HG03439 (cell line): ENCODE data around the gene NCOA5.
"Not testable (repeated sequence)": the region's sequence is repeated elsewhere in the genome, so short reads cannot be mapped to it uniquely, and the experiment has no call there.

Source experiments
- ATAC-seq: cut with Tn5 transposase; IDR thresholded peaks from one replicate; pipeline ENCODE4 v1.9.1; 2021; ENCODE audit warnings: mild to moderate bottlenecking, moderate library complexity; ENCODE audit not compliant: unreplicated experiment

The NCOA5 gene

DNA sequence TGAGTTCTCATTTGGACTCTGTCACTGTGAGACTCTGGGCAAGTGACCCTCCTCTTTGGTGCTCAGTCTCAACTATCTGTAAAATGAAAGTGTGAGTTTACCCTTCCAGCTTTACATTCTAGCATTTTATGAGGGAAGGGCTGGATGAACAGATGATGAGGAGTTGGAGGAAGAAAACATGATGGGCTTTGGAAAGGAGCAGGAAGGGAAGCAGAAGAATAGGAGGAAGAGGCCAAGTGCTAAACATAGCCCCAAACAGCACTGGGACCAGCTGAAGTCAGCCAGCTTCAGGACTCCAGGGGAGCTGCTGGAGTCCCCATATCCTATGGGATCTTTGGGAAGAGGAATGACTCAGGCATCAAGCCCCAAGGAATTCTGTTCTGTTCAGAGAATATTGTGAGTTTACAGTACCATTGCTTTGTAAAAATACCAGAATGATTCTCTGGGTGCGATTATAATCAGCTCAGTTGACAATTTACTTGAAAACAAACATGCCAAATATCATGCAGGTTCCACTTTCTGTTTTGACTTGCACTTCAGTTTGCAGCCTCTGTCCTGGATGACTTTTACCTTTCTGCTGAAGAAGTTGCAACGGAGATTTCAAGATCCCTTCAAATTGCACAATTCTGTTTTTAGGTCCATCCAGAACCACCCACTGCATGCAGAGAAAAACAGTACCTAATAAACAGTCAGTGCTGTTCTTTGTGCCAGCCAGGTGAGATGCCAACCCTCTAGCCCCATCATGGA is 31.6 kb upstream of the NCOA5 start:
- no peak for ATAC-seq

GRCh38 chr20:46120136-46120535 is 30.4 kb upstream of the NCOA5 start:
- ATAC-seq = no peak

DNA sequence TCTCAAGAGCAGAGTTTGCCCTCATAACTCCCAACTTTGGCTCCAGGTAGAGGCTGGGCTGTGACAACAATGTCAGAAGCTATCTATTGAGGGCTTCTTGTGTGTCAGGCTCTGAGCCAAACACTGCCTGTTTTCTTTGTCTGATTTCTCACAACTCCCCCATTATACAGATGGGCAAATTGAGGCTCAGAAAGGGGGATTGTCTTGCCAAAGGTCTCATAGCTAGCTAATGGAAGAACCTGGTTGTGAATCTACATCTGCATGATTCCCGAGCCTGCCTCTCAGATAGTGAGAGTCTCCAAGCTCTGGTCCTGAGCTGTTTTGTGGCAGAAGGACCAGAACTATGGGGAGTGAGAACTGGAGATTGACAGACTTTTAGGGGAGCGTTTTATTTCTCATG is 29.8 kb upstream of the NCOA5 start:
- ATAC-seq = no peak

GRCh38 chr20:46119028-46119546 is 29.3 kb upstream of the NCOA5 start:
- no peak for ATAC-seq

GRCh38 chr20:46118481-46119020 is 28.8 kb upstream of the NCOA5 start:
- ATAC-seq = peak; percentile 47

DNA sequence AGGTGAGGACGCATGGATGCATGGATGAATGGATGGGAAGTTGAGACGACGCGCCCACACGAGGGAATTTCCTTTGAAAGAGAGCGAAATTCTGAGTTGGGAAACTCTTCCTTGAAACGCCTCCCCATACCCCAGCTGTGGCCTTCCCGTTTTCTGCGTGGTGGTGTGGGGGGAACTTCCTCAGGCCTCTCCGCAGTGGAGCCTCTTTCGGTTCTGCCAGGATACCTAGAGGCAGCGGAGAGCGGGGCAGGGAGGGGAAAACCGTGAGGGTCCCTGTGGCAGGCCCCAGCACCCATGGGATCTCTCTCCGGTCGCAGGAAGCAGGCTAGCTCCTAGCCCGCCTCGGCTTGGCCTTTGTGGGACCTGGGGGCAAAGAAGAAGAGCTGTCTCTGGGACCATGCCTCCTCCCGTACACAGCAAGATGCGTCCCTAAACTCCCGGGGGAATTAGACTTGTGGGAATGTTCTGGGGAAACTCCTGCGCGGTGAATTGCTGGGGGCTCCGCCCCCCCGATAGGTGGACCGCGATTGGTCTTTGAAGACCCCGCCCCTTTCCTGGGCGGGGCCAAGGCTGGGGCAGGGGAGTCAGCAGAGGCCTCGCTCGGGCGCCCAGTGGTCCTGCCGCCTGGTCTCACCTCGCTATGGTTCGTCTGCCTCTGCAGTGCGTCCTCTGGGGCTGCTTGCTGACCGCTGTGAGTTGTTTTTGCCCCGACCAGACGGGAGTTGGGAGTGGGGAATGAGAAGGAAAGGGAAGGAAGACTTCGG is 28.1 kb upstream of the NCOA5 start, which contains the start of gene CD40:
TSS of gene CD40 (plus strand) at position 611 of the 764 bp plus-strand sequence. CDS start at position 641, 30 bp downstream.
- peak; percentile 70 for ATAC-seq

- no peak for ATAC-seq
Observed at GRCh38 chr20:46114449-46114848, 24.7 kb upstream of the NCOA5 start.

DNA sequence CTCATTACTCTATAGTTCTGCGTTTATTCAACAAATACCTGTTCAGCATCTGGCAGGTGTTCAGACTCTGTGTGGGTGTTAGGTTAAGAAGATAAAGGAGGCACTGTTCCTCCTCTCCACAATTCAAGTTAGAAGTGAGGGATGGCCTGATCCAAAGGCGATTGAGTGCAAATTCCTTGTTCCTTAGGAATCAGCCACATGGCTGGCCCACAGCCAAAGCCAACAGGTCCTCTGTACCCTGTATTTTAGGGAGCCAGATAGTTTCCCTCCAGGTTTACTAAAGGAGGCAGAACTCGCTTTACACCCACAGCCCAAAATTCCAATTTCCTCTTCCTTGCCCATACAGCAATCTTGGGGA is 23.3 kb upstream of the NCOA5 start:
- no peak for ATAC-seq

DNA sequence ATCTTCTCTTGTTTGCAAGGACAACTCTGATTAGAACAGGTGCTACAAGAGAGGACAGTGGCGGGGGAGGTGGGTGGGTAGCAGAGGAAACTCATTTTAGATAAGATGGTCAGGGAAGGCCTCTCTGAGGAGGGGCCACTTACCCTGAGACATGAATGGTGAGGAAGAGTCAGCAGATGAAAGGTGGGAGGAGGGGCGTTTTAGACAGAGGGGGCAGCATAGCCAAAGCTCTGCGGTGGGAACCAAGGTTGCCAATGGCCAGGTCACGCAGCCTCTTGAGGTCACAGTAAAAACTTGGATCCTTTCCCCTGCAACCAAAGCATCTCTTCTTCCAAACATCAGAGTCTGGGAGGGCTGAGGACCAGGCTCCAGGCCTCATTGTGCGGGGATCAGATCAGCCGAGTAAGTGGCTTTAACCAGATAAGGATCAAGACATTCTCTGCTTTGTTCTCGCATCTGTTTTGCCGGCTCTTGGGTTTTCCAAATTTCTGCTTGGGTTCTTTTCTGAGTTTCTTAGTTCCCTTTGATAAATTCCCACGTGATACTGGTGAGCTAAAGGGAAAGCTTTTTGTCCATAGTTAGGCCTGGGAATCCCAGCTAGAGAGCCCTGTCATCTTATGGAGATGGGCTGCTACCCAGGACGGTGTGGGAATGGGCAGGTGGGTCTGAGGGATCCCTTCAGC is 22.8 kb upstream of the NCOA5 start:
- no peak for ATAC-seq

DNA sequence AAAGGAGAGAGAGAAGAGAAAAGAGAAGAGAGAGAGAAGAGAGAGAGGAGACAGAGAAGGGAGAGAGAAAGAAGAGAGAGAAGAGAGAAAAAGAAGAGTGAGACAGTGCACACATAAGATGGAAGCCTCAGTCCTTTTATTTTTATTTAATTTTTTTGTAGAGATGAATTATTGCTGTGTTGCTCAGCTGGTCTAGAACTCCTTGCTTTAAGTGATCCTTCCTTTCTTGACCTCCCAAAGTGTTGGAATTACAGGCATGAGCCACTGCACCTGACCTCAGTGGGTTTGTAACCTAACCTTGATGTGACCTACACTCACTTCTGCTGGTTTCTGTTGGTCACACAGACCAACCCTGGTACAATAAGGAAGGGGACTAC is 22.1 kb upstream of the NCOA5 start:
- no peak for ATAC-seq

DNA sequence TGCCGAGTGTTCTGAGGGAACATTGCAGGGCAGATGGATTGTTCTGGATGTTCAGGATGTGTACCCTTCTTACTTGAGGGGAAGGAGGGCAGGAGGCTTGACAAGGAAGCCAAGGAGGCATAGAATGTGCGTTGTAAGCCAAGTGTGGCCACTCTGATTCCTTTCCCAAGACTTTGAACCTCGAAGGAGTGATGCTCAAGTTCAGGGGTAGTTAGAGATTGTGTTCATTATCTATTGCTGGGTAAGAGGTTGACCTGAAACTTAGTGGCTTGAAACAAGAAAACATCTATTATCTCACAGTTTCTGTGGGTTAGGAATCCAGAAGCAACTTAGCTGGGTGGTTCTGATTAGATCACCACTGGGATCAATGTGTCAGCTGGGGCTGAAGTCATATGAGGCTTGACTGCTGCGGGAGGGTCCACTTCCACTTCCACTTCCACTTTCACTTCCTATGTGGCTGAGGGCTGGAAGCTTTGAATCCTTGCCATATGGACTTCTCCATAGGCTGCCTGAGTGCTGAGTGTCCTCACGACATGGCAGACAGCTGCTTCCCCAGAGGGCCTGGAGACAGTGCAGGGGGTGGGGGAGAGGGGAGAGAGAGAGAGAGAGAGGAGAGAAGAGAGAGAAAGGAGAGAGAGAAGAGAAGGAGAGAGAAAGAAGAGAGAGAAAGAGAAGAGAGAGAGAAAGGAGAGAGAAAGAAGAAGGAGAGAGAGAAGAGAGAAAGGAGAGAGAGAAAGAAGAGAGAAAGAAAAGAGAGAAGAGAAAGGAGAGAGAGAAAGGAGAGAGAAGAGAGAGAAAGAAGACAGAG is 21.5 kb upstream of the NCOA5 start:
- ATAC-seq = no peak

GRCh38 chr20:46108976-46109375 is 19.2 kb upstream of the NCOA5 start:
- ATAC-seq = no peak

DNA sequence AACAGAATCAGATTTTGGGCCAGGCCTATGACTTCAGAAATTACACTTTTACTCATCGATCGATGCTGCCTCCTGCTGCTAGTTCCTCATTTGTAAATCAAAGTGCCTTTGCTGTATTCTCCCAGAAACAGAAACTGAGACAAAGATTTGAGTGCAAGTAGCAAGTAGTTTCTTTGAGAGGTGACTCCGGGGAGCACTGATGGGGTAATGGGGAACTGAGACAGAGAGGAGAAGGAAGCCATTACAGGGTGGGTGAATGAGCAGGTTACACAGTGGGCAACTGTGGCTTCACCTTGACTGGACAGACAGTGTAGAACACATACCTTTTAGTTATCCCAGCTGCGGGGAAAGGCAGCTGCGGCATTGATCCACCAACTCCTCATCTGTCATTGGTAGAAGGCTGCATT is 18.7 kb upstream of the NCOA5 start:
- peak; percentile 88 for ATAC-seq

DNA sequence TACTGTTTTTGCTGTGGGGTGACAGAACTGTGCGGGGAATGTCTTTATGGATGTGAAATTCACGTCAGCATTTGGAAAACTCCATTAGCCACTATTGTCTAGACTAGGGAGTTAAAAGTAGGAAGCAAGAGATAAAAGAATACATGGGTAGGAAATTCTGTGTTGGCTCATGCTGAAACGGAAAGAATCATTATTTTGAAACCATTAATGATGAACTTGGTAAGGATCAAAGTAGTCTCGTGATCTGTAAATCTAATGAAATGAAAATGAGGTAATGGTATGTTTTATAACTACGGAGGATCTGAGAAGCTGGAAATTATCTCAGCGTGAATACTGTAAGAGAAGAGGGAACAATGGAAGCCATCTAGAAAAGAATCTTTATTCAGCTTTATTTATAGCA is 17.3 kb upstream of the NCOA5 start:
- ATAC-seq = no peak

DNA sequence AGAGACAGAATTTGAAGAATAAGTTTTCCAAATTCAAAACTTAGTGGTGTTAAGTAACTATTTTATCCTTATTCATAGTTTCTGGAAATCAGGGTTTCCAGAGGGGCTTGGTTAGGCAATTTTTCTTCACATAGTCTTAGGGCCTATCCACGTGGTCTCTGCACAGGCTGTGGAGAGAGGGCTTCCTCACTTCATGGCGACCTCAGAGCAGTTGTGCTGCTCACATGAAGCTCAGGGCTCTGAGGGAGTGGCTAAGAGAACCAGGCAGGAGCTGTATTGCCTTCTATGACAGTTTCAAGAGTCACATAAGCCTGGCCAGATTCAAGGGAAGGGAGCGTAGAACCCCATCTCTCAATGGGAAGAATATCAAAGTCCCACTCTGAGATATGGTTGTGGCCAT is 14.5 kb upstream of the NCOA5 start:
- ATAC-seq = no peak

DNA sequence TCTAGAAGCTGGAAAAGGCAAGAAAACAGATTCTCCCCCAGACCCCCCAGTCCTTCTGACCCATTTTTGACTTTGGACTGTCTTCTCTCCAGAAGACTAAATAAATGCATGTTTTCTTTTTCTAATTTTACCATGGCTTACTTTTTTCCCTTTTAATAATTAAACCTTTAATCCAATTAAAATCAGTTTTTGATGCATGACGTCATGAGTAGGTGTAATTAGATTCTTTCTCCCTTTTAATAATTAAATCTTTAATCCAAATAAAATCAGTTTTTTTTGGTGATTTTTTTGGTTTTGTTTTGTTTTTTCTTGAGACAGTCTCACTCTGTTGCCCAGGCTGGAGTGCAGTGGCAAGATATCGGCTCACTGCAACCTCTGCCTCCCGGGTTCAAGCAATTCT is 13.2 kb upstream of the NCOA5 start:
- ATAC-seq = no peak

DNA sequence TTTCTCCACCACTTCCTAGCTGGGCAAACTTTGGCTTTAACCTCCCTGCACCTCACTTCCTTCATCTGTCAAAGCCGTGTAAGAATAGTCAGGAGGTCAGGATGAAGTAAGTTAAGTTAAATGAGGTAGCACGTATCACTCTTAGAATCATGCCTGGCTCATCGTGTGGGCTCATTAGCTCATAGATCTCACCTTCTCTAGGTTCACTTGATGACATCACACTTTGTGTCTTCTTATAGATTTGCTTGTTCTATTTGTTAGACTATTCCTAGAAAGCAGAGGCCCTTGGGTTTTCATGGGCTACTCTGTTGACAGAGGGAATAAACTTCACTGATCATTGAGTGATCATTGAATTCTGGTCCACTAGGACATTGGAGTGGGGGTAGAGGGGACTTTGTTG is 12.2 kb upstream of the NCOA5 start:
- ATAC-seq = no peak

GRCh38 chr20:46100988-46101387 is 11.2 kb upstream of the NCOA5 start:
- no peak for ATAC-seq

- not testable (repeated sequence) for ATAC-seq
Observed at GRCh38 chr20:46100444-46100843, 10.7 kb upstream of the NCOA5 start.

DNA sequence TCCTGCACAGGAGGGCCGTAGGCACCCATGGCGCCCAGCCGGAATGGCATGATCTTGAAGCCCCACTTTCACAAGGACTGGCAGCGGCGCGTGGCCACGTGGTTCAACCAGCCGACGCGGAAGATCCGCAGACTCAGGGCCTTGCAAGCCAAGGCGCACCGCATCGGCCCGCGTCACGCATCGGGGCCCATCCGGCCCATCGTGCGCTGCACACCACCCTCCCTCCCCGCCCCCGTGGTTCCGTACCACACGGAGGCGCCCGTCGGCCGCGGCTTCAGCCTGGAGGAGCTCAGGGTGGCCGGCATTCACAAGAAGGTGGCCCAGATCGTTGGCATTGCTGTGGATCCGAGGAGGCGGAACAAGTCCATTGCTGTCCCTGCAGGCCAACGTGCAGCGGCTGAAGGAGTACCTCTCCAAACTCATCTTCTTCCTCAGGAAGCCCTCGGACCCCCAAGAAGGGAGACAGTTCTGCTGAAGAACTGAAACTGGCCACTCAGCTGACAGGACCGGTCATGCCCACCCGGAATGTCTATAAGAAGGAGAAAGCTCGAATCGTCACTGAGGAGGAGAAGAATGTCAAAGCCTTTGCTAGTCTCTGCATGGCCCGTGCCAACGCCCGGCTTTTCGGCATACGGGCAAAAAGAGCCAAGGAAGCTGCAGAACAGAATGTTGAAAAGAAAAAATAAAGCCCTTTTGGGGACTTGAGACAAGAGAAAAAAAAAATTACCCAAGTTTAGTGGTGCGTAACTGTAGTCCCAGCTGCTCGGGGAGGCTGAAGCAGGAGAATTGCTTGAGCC is 9.9 kb upstream of the NCOA5 start:
- no peak for ATAC-seq
